GM21529 (cell line): ENCODE data around the gene GRM4.

Source experiments
- ATAC-seq: cut with Tn5 transposase; IDR thresholded peaks from one replicate; pipeline ENCODE4 v1.9.1; 2021; ENCODE audit not compliant: unreplicated experiment

GRM4 gene

GRCh38 chr6:34110610-34111009 lies 35.3 kb downstream of the GRM4 start:
- no peak for ATAC-seq

- no peak for ATAC-seq
Measured at GRCh38 chr6:34108176-34108575, 37.7 kb downstream of the GRM4 start.

GRCh38 chr6:34106900-34107299 lies 39.0 kb downstream of the GRM4 start:
- ATAC-seq: no peak

GRCh38 chr6:34106421-34106820 lies 39.5 kb downstream of the GRM4 start:
- no peak for ATAC-seq

- ATAC-seq: no peak
Measured at GRCh38 chr6:34104628-34105027, 41.3 kb downstream of the GRM4 start.

- ATAC-seq: no peak
Measured at GRCh38 chr6:34104186-34104585, 41.7 kb downstream of the GRM4 start.

- no peak for ATAC-seq
Measured at GRCh38 chr6:34103321-34103720, 42.6 kb downstream of the GRM4 start.

GRCh38 chr6:34102696-34103095 lies 43.2 kb downstream of the GRM4 start:
- no peak for ATAC-seq

GRCh38 chr6:34102099-34102656 lies 43.7 kb downstream of the GRM4 start:
- no peak for ATAC-seq

GRCh38 chr6:34100788-34101187 lies 45.1 kb downstream of the GRM4 start:
- ATAC-seq: no peak

GRCh38 chr6:34099878-34100277 lies 46.0 kb downstream of the GRM4 start:
- ATAC-seq: no peak

- no peak for ATAC-seq
Measured at GRCh38 chr6:34098045-34098936, 47.6 kb downstream of the GRM4 start.

GRCh38 chr6:34096814-34097213 lies 49.1 kb downstream of the GRM4 start:
- ATAC-seq: no peak

GRCh38 chr6:34096193-34096592 lies 49.7 kb downstream of the GRM4 start:
- no peak for ATAC-seq

- ATAC-seq: no peak
Measured at GRCh38 chr6:34095741-34096140, 50.1 kb downstream of the GRM4 start.

GRCh38 chr6:34095136-34095505 lies 50.8 kb downstream of the GRM4 start:
- no peak for ATAC-seq

- ATAC-seq: no peak
Measured at GRCh38 chr6:34094474-34095135, 51.3 kb downstream of the GRM4 start.

- no peak for ATAC-seq
Measured at GRCh38 chr6:34093854-34094430, 51.9 kb downstream of the GRM4 start.

GRCh38 chr6:34093206-34093605 lies 52.7 kb downstream of the GRM4 start:
- no peak for ATAC-seq

GRCh38 chr6:34092631-34093030 lies 53.3 kb downstream of the GRM4 start:
- no peak for ATAC-seq

GRCh38 chr6:34090935-34091334 lies 55.0 kb downstream of the GRM4 start:
- ATAC-seq: no peak

- no peak for ATAC-seq
Measured at GRCh38 chr6:34090529-34090928, 55.4 kb downstream of the GRM4 start.
